Measurements from ENCODE around the gene SPTSSB.

DNA sequence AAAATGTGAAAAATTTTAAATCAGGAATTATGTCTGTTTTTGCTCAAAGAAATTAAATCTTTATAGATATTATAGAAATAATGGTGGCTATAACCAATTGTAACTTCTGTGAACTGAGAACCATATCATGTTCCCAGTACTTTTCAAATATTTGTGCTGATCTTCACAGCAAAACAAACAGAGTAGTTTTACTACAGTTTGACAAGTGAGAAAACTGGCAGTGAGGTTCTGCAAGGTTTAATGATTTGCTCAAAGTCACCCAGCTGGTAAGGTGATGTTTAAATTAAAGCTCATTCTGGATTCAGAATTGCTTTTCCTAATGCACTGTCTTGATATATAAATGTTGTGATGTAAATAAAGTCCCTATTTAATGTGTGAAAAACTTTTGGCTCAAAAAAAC, 22.0 kb upstream of the SPTSSB start:
- TF ChIP-seq, protein P1, sequence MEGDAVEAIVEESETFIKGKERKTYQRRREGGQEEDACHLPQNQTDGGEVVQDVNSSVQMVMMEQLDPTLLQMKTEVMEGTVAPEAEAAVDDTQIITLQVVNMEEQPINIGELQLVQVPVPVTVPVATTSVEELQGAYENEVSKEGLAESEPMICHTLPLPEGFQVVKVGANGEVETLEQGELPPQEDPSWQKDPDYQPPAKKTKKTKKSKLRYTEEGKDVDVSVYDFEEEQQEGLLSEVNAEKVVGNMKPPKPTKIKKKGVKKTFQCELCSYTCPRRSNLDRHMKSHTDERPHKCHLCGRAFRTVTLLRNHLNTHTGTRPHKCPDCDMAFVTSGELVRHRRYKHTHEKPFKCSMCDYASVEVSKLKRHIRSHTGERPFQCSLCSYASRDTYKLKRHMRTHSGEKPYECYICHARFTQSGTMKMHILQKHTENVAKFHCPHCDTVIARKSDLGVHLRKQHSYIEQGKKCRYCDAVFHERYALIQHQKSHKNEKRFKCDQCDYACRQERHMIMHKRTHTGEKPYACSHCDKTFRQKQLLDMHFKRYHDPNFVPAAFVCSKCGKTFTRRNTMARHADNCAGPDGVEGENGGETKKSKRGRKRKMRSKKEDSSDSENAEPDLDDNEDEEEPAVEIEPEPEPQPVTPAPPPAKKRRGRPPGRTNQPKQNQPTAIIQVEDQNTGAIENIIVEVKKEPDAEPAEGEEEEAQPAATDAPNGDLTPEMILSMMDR (IDR thresholded peaks at IDR 0.05) = no peak
- TF ChIP-seq POLR2A (IDR thresholded peaks at IDR 0.05) = no peak
